HEK293 (cell line): ENCODE measurements around the gene CEMIP2.

Experiments
- CTCF ChIA-PET: fragments of 350-600 bp; formaldehyde crosslinking; extraction: SDS; loops from one replicate; lab custom pipeline; 2021; ENCODE audit warnings: antibody characterized with exemption; lab: Yijun Ruan, JAX
- POLR2A ChIA-PET: fragments of 300-600 bp; formaldehyde crosslinking; extraction: SDS; loops from one replicate; lab custom pipeline; 2020; ENCODE audit warnings: antibody characterized with exemption, inconsistent platforms; lab: Yijun Ruan, JAX
- H3K27ac ChIP-seq: fragments of 200-500 bp; sonication (Bioruptor generic); 2 replicates; pipeline ENCODE4 v1.5.1; 2014; ENCODE audit warnings: low read depth, low read length, control low read depth, inconsistent platforms; ENCODE audit errors: extremely low read depth
- H3K36me3 ChIP-seq, 2 experiments: fragments of 200-500 bp in 1 of 2; sonication (Bioruptor generic) in 1 of 2; 1 replicate in 1 of 2; 2 replicates in 1 of 2; pipeline ENCODE4 v1.5.1; 2014 to 2017; ENCODE audit warnings: inconsistent platforms in 2 of 2, low read length in 2 of 2; ENCODE audit not compliant: control insufficient read depth in 2 of 2, insufficient read depth in 1 of 2
- H3K4me1 ChIP-seq: fragments of 200-500 bp; sonication (Bioruptor generic); 2 replicates; pipeline ENCODE4 v1.5.1; 2014; ENCODE audit warnings: mild to moderate bottlenecking, low read length, inconsistent platforms; ENCODE audit not compliant: control insufficient read depth, insufficient read depth
- H3K4me3 ChIP-seq: 2 replicates; pipeline ENCODE4 v1.5.1; 2011; ENCODE audit warnings: low read depth, mild to moderate bottlenecking, control low read depth, low read length, moderate library complexity
- H3K9me3 ChIP-seq: fragments of 200-500 bp; sonication (Bioruptor generic); 2 replicates; pipeline ENCODE4 v1.5.1; 2014; ENCODE audit warnings: low read depth, low read length, inconsistent platforms; ENCODE audit not compliant: control insufficient read depth, insufficient read depth
- GLI2 ChIP-seq: fragments of 450-650 bp; formaldehyde crosslinking; IDR thresholded peaks from 2 replicates; pipeline ENCODE4; 2017; ENCODE audit warnings: missing biosample characterization, missing genetic modification characterization, low read depth, borderline replicate concordance
- KLF8 ChIP-seq: fragments of 450-650 bp; formaldehyde crosslinking; IDR thresholded peaks from 2 replicates; pipeline ENCODE4 v1.5.1; 2016; ENCODE audit warnings: missing biosample characterization, missing genetic modification characterization
- MZF1 ChIP-seq: fragments of 450-650 bp; formaldehyde crosslinking; IDR thresholded peaks from 2 replicates; pipeline ENCODE4 v1.5.1; 2017; ENCODE audit warnings: missing biosample characterization, missing genetic modification characterization, borderline replicate concordance
- PRDM2 ChIP-seq: fragments of 450-650 bp; formaldehyde crosslinking; IDR thresholded peaks from 2 replicates; pipeline ENCODE4 v1.5.1; 2016; ENCODE audit warnings: missing biosample characterization, missing genetic modification characterization, borderline replicate concordance
- RBAK ChIP-seq: fragments of 450-650 bp; formaldehyde crosslinking; IDR thresholded peaks from 2 replicates; pipeline ENCODE4 v1.5.1; 2016; ENCODE audit warnings: missing biosample characterization, missing genetic modification characterization
- SCRT2 ChIP-seq: fragments of 450-650 bp; formaldehyde crosslinking; IDR thresholded peaks from 2 replicates; pipeline ENCODE4 v1.5.1; 2016; ENCODE audit warnings: missing biosample characterization, missing genetic modification characterization
- YY1 ChIP-seq: fragments of 450-650 bp; formaldehyde crosslinking; IDR thresholded peaks from 2 replicates; pipeline ENCODE4 v1.5.1; 2018; ENCODE audit warnings: missing biosample characterization, missing genetic modification characterization
- ZBTB10 ChIP-seq: fragments of 450-650 bp; formaldehyde crosslinking; IDR thresholded peaks from 2 replicates; pipeline ENCODE4 v1.5.1; 2016; ENCODE audit warnings: missing biosample characterization, missing genetic modification characterization
- ZBTB17 ChIP-seq: fragments of 450-650 bp; formaldehyde crosslinking; IDR thresholded peaks from 2 replicates; pipeline ENCODE4 v1.5.1; 2016; ENCODE audit warnings: missing biosample characterization, missing genetic modification characterization
- ZNF148 ChIP-seq: fragments of 450-650 bp; formaldehyde crosslinking; IDR thresholded peaks from 2 replicates; pipeline ENCODE4 v1.5.0; 2017; ENCODE audit warnings: missing biosample characterization, missing genetic modification characterization, borderline replicate concordance
- ZNF350 ChIP-seq: fragments of 450-650 bp; formaldehyde crosslinking; IDR thresholded peaks from 2 replicates; pipeline ENCODE4 v1.5.0; 2017; ENCODE audit warnings: missing biosample characterization, mild to moderate bottlenecking, missing genetic modification characterization
- ZNF423 ChIP-seq: fragments of 450-650 bp; formaldehyde crosslinking; IDR thresholded peaks from 2 replicates; pipeline ENCODE4 v1.5.1; 2016; ENCODE audit warnings: missing biosample characterization, missing genetic modification characterization
- ZNF521 ChIP-seq: fragments of 450-650 bp; formaldehyde crosslinking; IDR thresholded peaks from 2 replicates; pipeline ENCODE4 v1.5.1; 2017; ENCODE audit warnings: missing biosample characterization, mild to moderate bottlenecking, missing genetic modification characterization
- ZNF629 ChIP-seq: fragments of 450-650 bp; formaldehyde crosslinking; IDR thresholded peaks from 2 replicates; pipeline ENCODE4 v1.5.1; 2017; ENCODE audit warnings: missing biosample characterization, missing genetic modification characterization

Gene CEMIP2

GRCh38 chr9:71761938-71762353 lies 6.4 kb downstream of the CEMIP2 start:
- no peak for TF ChIP-seq ZNF148 (tag by site-specific recombination)
- no peak for TF ChIP-seq ZNF629 (tag by site-specific recombination)
- TF ChIP-seq ZBTB10 (tag by site-specific recombination), result no peak
- TF ChIP-seq ZNF350 (tag by site-specific recombination), result no peak
- no peak for TF ChIP-seq YY1 (tag by site-specific recombination)
- TF ChIP-seq PRDM2, result no peak
- TF ChIP-seq GLI2, result no peak
- H3K27ac ChIP-seq, result no peak overlapping the region; the same call in 1 of the 2 replicates
- H3K4me1 ChIP-seq, result peaks cover 4% of the 10 kb centered on the region
- CTCF ChIA-PET, result interaction anchor here (0.6 to 2.2 kb wide), 4 partner anchors 45 to 157 kb away, joined by 3 to 9 read pairs (median 6); no protein-coding TSS in a partner anchor
- H3K36me3 ChIP-seq, result no peaks in the 10 kb centered on the region
- no peak overlapping the region for H3K4me3 ChIP-seq
- H3K9me3 ChIP-seq, result no peaks in the 10 kb centered on the region
- POLR2A ChIA-PET, result no interaction called here

- no peak overlapping the region for H3K27ac ChIP-seq
- ChIA-PET CTCF (interaction anchor here (0.6 to 2.2 kb wide), 7 partner anchors 9 to 156 kb away, joined by 3 to 9 read pairs (median 4); no protein-coding TSS in a partner anchor), POLR2A (no interaction called here)
- H3K36me3 ChIP-seq, result no peaks in the 10 kb centered on the region
- no peaks in the 10 kb centered on the region for H3K9me3 ChIP-seq
- peaks cover 4% of the 10 kb centered on the region for H3K4me1 ChIP-seq
- H3K4me3 ChIP-seq, result no peak overlapping the region
- TF ChIP-seq ZBTB17 (tag by site-specific recombination), result no peak
- TF ChIP-seq RBAK (tag by site-specific recombination), result no peak
- no peak for TF ChIP-seq KLF8 (tag by site-specific recombination)
- no peak for TF ChIP-seq MZF1 (tag by site-specific recombination)
- no peak for TF ChIP-seq ZNF423 (tag by site-specific recombination)
- no peak for TF ChIP-seq ZNF521 (tag by site-specific recombination)
- no peak for TF ChIP-seq SCRT2 (tag by site-specific recombination)
These were observed 7.4 kb downstream of the CEMIP2 start for GRCh38 chr9:71760901-71761300.
